ENCODE measurements around the gene MRPL43.

- TF ChIP-seq, protein P1, sequence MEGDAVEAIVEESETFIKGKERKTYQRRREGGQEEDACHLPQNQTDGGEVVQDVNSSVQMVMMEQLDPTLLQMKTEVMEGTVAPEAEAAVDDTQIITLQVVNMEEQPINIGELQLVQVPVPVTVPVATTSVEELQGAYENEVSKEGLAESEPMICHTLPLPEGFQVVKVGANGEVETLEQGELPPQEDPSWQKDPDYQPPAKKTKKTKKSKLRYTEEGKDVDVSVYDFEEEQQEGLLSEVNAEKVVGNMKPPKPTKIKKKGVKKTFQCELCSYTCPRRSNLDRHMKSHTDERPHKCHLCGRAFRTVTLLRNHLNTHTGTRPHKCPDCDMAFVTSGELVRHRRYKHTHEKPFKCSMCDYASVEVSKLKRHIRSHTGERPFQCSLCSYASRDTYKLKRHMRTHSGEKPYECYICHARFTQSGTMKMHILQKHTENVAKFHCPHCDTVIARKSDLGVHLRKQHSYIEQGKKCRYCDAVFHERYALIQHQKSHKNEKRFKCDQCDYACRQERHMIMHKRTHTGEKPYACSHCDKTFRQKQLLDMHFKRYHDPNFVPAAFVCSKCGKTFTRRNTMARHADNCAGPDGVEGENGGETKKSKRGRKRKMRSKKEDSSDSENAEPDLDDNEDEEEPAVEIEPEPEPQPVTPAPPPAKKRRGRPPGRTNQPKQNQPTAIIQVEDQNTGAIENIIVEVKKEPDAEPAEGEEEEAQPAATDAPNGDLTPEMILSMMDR (conservative IDR thresholded peaks at IDR 0.05; ENCODE audit: low read length), result no peak
- TF ChIP-seq EZH2phosphoT487 (IDR thresholded peaks at IDR 0.05; ENCODE audit: borderline replicate concordance), result no peak
Measured at GRCh38 chr10:100968863-100969186, 18.5 kb downstream of the MRPL43 start.
